Stimulated activated CD8-positive, alpha-beta memory T cell treated with anti-CD3 and anti-CD28 coated beads, Interleukin-4, amount 100 ng/mL, for 1 hour (primary cell): ENCODE measurements around the gene WNT3A.
"Not testable (repeated sequence)": the region's sequence is repeated elsewhere in the genome, so short reads cannot be mapped to it uniquely, and the experiment has no call there.

ENCODE experiments used
- DNase-seq, 2 donors: peaks; one replicate each; pipeline ENCODE4 v3.0.0-alpha.2; 2020; ENCODE audit warnings: low read depth in 2 of 2, low spot score in 1 of 2

The WNT3A gene

GRCh38 chr1:228011721-228012311 lies 5.0 kb downstream of the WNT3A start:
- DNase-seq: no peak

DNA sequence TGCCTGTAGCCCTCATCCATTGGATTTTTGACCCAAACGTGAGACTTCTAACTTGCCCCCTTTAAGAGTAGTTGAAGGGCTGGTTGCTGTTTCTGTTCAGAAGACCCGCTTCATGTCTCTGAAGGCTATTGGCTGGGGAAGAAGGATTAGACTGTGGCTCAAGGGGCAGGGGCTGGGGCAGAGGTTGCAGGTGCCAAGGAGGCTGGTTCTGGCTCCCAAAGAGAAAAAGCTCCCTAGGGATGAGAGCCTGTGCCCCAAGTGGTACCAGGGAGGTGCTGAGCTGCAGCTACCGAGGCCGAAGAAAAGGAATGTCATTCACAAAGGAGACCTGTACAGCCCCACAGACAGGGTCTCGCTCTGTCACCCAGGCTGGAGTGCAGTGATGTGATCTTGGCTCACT lies 5.8 kb downstream of the WNT3A start:
- no peak for DNase-seq

DNA sequence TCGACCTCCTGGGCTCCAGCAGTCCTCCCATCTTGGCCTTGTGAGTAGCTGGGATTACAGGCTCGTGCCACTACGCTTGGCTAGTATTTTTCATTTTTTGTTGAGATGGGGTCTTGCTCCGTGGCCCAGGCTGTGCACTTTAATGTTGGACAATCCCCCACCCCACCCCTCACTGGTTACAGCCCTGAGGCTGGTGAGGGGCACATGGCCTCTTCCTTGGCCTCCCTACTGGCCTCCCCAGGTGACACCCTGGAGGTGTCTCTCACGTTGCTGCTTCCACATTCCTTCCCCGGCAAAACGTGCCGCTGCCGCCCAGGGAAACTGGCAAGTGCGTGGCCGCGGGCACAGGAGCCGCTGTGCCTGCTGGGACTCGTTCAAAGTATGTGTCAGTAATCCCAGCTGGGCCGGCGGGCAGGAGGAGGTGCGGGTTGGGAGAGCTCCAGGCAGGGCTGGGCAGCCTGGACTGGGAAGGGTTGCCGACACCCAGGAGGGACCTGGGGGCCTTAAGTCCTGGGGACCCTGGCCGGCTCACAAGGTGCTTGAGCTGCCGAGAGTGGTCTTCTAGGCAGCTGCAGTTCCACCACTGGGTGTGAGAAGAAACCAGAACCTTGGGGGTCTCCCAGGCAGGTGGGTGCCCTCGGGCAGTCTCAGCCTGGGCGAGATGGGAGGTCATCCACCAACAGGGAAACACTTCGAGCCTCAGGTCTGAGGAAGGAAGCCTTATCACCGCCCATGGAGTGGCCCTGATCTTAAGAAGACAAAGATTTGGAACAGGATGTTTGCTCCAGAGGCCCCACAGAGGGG lies 6.5 kb downstream of the WNT3A start:
- DNase-seq: no peak

DNA sequence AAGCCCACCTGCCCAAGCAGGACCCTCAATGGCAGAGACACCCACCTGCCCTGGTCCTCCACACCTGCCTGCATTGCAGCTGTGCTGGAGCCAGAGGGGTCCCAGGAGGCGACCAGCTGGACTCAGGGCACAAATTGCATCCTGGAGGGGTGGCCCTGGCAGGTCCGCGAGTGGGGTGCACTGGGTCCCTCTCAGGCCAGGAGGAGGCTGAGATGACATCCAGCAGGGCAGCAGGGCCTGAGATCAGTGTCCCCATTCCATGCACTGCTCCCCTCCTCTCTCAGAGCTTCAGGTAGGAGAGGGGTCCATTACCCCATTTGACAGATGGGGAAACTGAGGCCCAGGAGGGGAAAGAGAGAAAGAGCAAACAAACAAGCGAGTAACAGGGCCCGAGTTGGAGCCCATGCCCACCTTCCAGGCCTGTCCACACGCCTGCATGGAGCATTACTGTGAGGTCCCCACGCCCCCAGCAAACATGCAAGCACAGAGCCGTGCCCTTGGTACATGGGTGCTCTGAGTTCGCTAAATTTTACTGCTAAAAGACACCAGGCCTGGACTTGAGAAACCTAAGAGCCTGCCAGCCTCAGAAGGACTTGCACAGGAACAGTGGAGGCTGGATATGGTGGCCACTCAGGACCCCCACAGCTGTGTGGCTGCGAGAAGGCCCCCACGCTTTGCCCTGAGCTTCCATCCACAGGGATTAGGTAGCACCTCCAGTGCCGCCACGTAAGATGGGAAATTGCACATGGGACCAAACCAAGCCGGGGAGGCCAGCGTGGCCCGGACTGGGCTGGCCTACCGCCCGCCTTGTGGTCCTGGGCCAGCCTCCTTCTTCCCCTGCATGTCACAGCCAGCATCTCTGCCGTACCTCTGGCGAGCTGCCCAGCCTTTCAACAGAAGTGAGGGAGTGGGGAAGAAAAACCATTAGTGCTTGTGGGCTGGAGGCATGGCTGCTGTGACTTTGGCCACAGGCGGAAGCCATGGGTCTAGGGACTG lies 7.4 kb downstream of the WNT3A start:
- no peak for DNase-seq

DNA sequence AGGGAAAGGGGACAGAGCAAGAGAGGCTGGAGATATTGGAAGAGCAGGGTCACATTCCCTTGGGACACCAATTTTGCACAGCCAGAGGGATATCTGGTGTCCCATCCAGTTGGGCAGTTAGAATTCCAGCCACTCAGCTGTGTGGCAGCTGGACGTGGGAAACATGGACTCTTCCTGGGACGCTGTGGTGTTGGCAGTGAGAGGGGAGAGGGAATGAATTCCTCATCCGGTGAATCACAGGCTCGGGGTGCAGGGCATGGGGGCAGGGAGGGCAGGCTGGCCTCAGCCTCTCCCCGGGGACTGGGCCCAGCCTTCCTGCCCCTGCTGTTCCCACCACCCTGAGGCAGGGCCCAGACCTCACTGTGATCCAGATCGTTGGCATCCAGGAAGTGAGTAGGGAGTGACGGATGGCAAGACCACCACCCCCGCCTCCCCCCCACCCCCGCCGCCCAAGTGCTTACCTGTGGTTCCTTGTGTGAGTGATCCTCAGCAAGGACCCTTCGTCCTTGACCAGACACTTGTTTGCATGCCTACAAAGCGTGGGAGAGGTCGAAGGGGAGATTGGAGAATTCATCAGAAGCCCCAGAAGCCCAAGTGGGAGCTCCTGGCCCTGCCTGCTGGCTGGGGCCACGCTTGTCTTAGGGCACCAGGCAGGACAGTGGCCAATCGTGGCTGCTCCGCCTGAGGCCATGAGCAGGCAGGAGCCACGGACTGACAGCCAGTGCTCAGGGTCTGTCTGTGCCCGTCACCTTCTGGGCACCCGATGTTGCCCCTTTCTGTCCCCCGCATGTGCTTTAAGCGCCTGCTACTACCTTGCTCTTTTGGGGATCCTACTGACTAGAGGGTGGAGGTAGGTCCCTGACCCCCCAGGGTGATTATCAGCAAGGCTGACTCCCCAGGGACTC lies 8.7 kb downstream of the WNT3A start:
- no peak for DNase-seq

GRCh38 chr1:228016181-228016510 lies 9.3 kb downstream of the WNT3A start:
- DNase-seq: no peak

- DNase-seq: no peak
Observed at GRCh38 chr1:228016653-228017355, 10.0 kb downstream of the WNT3A start.

- no peak for DNase-seq
Observed at GRCh38 chr1:228017356-228018124, 10.7 kb downstream of the WNT3A start.

DNA sequence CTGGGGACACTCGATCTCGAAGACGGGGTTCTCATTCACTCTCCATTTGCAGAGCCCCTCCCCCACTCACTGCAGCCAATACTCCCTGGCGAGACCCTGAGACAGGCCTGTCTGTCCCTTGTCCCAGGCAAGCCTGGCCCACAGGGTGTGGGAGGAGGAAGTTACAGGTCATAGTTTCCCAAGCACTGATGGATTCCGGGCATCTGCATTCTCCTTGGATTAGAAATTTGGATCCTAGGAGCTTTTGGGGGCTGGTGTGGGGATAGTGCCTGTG lies 11.3 kb downstream of the WNT3A start:
- no peak for DNase-seq

GRCh38 chr1:228018961-228019721 lies 12.3 kb downstream of the WNT3A start:
- no peak for DNase-seq

GRCh38 chr1:228019722-228020083 lies 12.9 kb downstream of the WNT3A start:
- not testable (repeated sequence) for DNase-seq

GRCh38 chr1:228020686-228021354 lies 14.0 kb downstream of the WNT3A start:
- DNase-seq: no peak

DNA sequence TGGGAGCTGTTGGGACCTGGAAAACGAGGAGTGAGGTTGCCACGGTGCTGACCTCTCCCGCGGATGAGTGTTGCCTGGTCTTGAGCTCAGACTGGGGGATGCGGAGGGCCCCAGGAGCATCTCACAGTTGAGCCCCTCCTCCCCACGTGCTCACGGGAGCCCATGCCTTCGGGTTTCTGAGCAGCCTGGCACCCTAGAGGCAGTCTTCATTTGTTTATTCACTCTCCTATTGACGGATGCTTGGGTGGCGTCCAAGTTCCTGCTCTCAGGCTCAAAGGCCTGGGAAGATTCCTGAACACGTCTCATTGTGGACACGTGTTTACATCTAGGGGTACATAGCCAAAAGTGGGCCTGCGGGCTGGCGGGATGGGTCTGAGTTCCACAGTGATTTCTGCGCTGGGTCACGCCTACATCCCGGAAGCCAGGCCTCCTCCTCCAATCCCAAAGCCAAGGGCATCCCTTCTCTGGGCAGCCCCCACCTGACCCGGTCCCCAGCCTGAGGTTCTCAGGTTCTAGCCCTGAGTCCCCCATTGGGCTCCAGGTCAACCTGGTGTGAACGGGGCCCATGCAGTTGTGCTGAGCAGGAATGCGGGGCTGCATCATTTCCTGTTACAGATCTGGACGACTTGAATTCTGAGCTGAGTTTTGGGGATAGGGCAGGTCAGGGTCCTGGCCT lies 14.7 kb downstream of the WNT3A start:
- no peak for DNase-seq

- no peak for DNase-seq
Observed at GRCh38 chr1:228022571-228023293, 15.9 kb downstream of the WNT3A start.

- no peak for DNase-seq
Observed at GRCh38 chr1:228023294-228023639, 16.5 kb downstream of the WNT3A start.

- DNase-seq: no peak
Observed at GRCh38 chr1:228029281-228029680, 22.5 kb downstream of the WNT3A start.

- no peak for DNase-seq
Observed at GRCh38 chr1:228030451-228031201, 23.8 kb downstream of the WNT3A start.
